ENCODE measurements around the gene PRIM1. TPM values are rescaled to one million over a fixed set of nuclear protein-coding genes. Genes with fewer than 3 reads are reported as not detected.
A peak's percentile ranks its signal among the peaks of the same experiment; 100 is the strongest.
"Not testable (repeated sequence)": the region's sequence is repeated elsewhere in the genome, so short reads cannot be mapped to it uniquely, and the experiment has no call there.

Gene PRIM1
- total RNA-seq, 1 donor from 2014 or later = 4.6 TPM

- DNase-seq (ENCODE audit: low spot score) = no peak
Observed at GRCh38 chr12:56716933-56717880, 34.9 kb downstream of the PRIM1 start.

GRCh38 chr12:56716458-56716857 lies 35.7 kb downstream of the PRIM1 start:
- no peak for DNase-seq (ENCODE audit: low spot score)

GRCh38 chr12:56715798-56716197 lies 36.3 kb downstream of the PRIM1 start:
- no peak for DNase-seq (ENCODE audit: low spot score)

GRCh38 chr12:56714431-56714929 lies 37.6 kb downstream of the PRIM1 start:
- no peak for DNase-seq (ENCODE audit: low spot score)

GRCh38 chr12:56713345-56713744 lies 38.8 kb downstream of the PRIM1 start:
- DNase-seq (ENCODE audit: low spot score) = no peak

- no peak for DNase-seq (ENCODE audit: low spot score)
Observed at GRCh38 chr12:56709759-56710376, 42.3 kb downstream of the PRIM1 start.

GRCh38 chr12:56704522-56704921 lies 47.6 kb downstream of the PRIM1 start:
- not testable (repeated sequence) for DNase-seq (ENCODE audit: low spot score)

GRCh38 chr12:56699020-56699661 lies 53.0 kb downstream of the PRIM1 start:
- DNase-seq (ENCODE audit: low spot score) = no peak

- no peak for DNase-seq (ENCODE audit: low spot score)
Observed at GRCh38 chr12:56695327-56696101, 56.6 kb downstream of the PRIM1 start.

- no peak for DNase-seq (ENCODE audit: low spot score)
Observed at GRCh38 chr12:56694161-56694560, 58.0 kb downstream of the PRIM1 start.

GRCh38 chr12:56688846-56689109 lies 63.3 kb downstream of the PRIM1 start:
- no peak for DNase-seq (ENCODE audit: low spot score)

- peak; percentile 99 for DNase-seq (ENCODE audit: low spot score)
Observed at GRCh38 chr12:56688129-56688845, 63.8 kb downstream of the PRIM1 start, which contains the start of gene PTGES3. TSS of gene PTGES3 (minus strand) at chr12:56688284. CDS start at chr12:56687999, 285 bp downstream.

GRCh38 chr12:56687223-56688128 lies 64.6 kb downstream of the PRIM1 start:
- peak; percentile 60 for DNase-seq (ENCODE audit: low spot score)

GRCh38 chr12:56684745-56685359 lies 67.3 kb downstream of the PRIM1 start:
- no peak for DNase-seq (ENCODE audit: low spot score)

GRCh38 chr12:56682323-56682722 lies 69.8 kb downstream of the PRIM1 start:
- DNase-seq (ENCODE audit: low spot score) = no peak

Data from ureter (tissue), 1 donor.